ENCODE results near the gene USH1C. TPM values are rescaled to one million over a fixed set of nuclear protein-coding genes. Genes with fewer than 3 reads are reported as not detected.

USH1C gene
- total and polyA plus RNA-seq, 12 donors, result 0.14 to 16.9 (median 0.85) TPM; not detected in 2

GRCh38 chr11:17526326-17526725, 17.9 kb downstream of the USH1C start:
- H3K4me3 ChIP-seq, result no peak overlapping the region
- intact Hi-C loops (cut with DNase I), result loop anchor here in 1 of 2 donors (5.0 kb wide), 1 partner anchor 144 kb away; no protein-coding TSS in a partner anchor
- H3K36me3 ChIP-seq (replicated peaks in 1 of 2), result no peaks in the 10 kb centered on the region
- 81 to 93% (median 86%) methylated on average over 6 to 13 of the region's 13 CpGs for WGBS, 4 donors
- H3K27ac ChIP-seq, result no peak overlapping the region
- no peak for TF ChIP-seq CTCF (IDR thresholded peaks at IDR 0.05)
- TF ChIP-seq POLR2A (IDR thresholded peaks at IDR 0.05), result no peak
- H3K27me3 ChIP-seq, result no peaks in the 10 kb centered on the region
- no peaks in the 10 kb centered on the region for H3K9me3 ChIP-seq (replicated peaks in 1 of 3)
- H3K4me1 ChIP-seq (replicated peaks in 1 of 2), result no peaks in the 10 kb centered on the region
- no peak for DNase-seq

- H3K27me3 ChIP-seq, result no peaks in the 10 kb centered on the region
- H3K4me1 ChIP-seq (replicated peaks in 1 of 2), result no peaks in the 10 kb centered on the region
- no peaks in the 10 kb centered on the region for H3K9me3 ChIP-seq (replicated peaks in 1 of 3)
- no peak overlapping the region for H3K27ac ChIP-seq
- intact Hi-C loops (cut with DNase I), result loop anchor here in 1 of 2 donors (5.0 kb wide), 1 partner anchor 143 kb away; no protein-coding TSS in a partner anchor
- TF ChIP-seq CTCF (IDR thresholded peaks at IDR 0.05) (no peak), POLR2A (IDR thresholded peaks at IDR 0.05) (no peak)
- WGBS, 4 donors, result 81 to 94% (median 92%) methylated on average over 4 of the region's 4 CpGs
- no peaks in the 10 kb centered on the region for H3K36me3 ChIP-seq (replicated peaks in 1 of 2)
- DNase-seq, result no peak
- H3K4me3 ChIP-seq, result no peak overlapping the region
Observed at GRCh38 chr11:17525570-17525969, 18.6 kb downstream of the USH1C start.

DNA sequence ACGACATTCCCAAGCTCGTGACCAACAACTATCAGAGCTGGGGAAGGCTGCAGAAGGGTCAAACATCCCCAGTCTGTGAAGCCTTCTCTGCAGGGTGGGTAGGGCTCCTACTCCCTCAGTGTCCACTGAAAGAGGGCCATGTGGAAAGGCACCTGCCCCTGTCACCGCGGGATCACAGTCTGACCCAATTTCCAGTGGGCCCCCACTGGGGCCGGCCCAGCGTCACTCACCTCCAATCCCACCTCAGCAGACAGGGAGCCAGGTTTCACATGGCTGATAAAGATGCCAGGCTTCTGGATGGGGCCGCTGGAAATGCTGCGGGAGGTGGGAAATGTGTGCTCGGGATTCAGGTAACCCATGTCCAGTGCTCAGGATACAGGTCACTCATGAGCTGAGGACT, 20.0 kb downstream of the USH1C start:
- H3K9me3 ChIP-seq (replicated peaks in 1 of 3), result no peaks in the 10 kb centered on the region
- no peak for DNase-seq
- WGBS, 4 donors, result 89 to 96% (median 92%) methylated on average over 5 to 9 of the region's 9 CpGs
- H3K27ac ChIP-seq, result no peak overlapping the region
- H3K4me1 ChIP-seq (replicated peaks in 1 of 2), result no peaks in the 10 kb centered on the region
- no peaks in the 10 kb centered on the region for H3K36me3 ChIP-seq (replicated peaks in 1 of 2)
- H3K27me3 ChIP-seq, result peaks cover 4% of the 10 kb centered on the region
- TF ChIP-seq POLR2A (IDR thresholded peaks at IDR 0.05) (no peak), CTCF (IDR thresholded peaks at IDR 0.05) (no peak)
- no peak overlapping the region for H3K4me3 ChIP-seq
- intact Hi-C loops (cut with DNase I), result no loop called here

GRCh38 chr11:17522655-17523054, 21.6 kb downstream of the USH1C start:
- TF ChIP-seq CTCF (IDR thresholded peaks at IDR 0.05) (no peak), POLR2A (IDR thresholded peaks at IDR 0.05) (no peak)
- intact Hi-C loops (cut with DNase I), result no loop called here
- no peaks in the 10 kb centered on the region for H3K36me3 ChIP-seq (replicated peaks in 1 of 2)
- no peak for DNase-seq
- H3K4me1 ChIP-seq (replicated peaks in 1 of 2), result no peaks in the 10 kb centered on the region
- H3K27me3 ChIP-seq, result peaks cover 4% of the 10 kb centered on the region
- H3K4me3 ChIP-seq, result no peak overlapping the region
- H3K9me3 ChIP-seq (replicated peaks in 1 of 3), result no peaks in the 10 kb centered on the region
- H3K27ac ChIP-seq, result no peak overlapping the region
- WGBS, 4 donors, result 67 to 87% (median 84%) methylated on average over 2 to 17 of the region's 17 CpGs

Measured in adrenal gland (tissue), 12 donors.